Left lung (tissue), 10 donors: Measurements from ENCODE around the gene EHMT1. TPM values are rescaled to one million over a fixed set of nuclear protein-coding genes. Genes with fewer than 3 reads are reported as not detected.
"Not testable (repeated sequence)": the region's sequence is repeated elsewhere in the genome, so short reads cannot be mapped to it uniquely, and the experiment has no call there.

ENCODE experiments used
- ATAC-seq: fragments of 200-7000 bp; cut with Tn5 transposase; one replicate; pipeline ENCODE4 v1.9.1; 2020; ENCODE audit warnings: moderate library complexity
- DNase-seq, 4 donors: peaks; one replicate each; pipeline ENCODE4 v3.0.0-alpha.2; 2013 to 2020
- H3K27ac ChIP-seq, 2 donors: fragments of 200-600 bp; sonication (generic) in 1 of 2; one replicate each; pipeline versions ENCODE4 v1.5.0 to v1.8.0; 2020 to 2021
- H3K27me3 ChIP-seq, 2 donors: fragments of 200-600 bp; sonication (generic) in 1 of 2; one replicate each; pipeline versions ENCODE4 v1.5.0 to v1.8.0; 2020 to 2021
- H3K36me3 ChIP-seq, 2 donors: fragments of 200-600 bp; sonication (generic) in 1 of 2; one replicate each; pipeline versions ENCODE4 v1.5.0 to v1.8.0; 2020 to 2021
- H3K4me1 ChIP-seq, 2 donors: fragments of 200-600 bp; one replicate each; pipeline ENCODE4 v1.8.0; 2021
- H3K4me3 ChIP-seq, 2 donors: fragments of 200-600 bp; sonication (generic) in 1 of 2; one replicate each; pipeline versions ENCODE4 v1.5.0 to v1.8.0; 2020 to 2021; ENCODE audit warnings: mild to moderate bottlenecking in 1 of 2
- H3K9me3 ChIP-seq, 2 donors: fragments of 200-600 bp; sonication (generic) in 1 of 2; one replicate each; pipeline versions ENCODE4 v1.5.0 to v1.8.0; 2020 to 2021
- intact Hi-C, 2 donors: fragments of 100-400 bp; cut with DNase I; formaldehyde crosslinking; loops; one replicate each; pipeline versions ENCODE4 v1.11.2 to v1.14.2; 2022
- polyA plus RNA-seq, 6 donors: library from polyadenylated mRNA; unstranded; fragments of 120-200 nt; gene quantifications; one replicate each; pipeline ENCODE4 v1.2.1, GENCODE V29; 2013; ENCODE audit not compliant: insufficient read length in 6 of 6
- total RNA-seq, 2 donors: library from RNA; stranded (reverse); fragmentation: NEBNext Ultra II Directional; extraction: Animal tissue kit (Norgen Biotek cat#: 25700); gene quantifications; one replicate each; pipeline ENCODE4 v1.2.1, GENCODE V29; 2021
- TF ChIP-seq, protein P1 (sequence below), 2 donors: fragments of 200-600 bp; sonication (generic) in 1 of 2; IDR thresholded peaks; one replicate each; pipeline versions ENCODE4 v1.5.0 to v1.8.0; 2021; ENCODE audit warnings: antibody characterized with exemption in 2 of 2
- donor health status: DM: no; HTN: yes; CAD: no.
- donor health status: DM: no; HTN: no; CAD: no.

The EHMT1 gene
- total and polyA plus RNA-seq, 8 donors = 71.5 to 92.7 (median 82.7) TPM

DNA sequence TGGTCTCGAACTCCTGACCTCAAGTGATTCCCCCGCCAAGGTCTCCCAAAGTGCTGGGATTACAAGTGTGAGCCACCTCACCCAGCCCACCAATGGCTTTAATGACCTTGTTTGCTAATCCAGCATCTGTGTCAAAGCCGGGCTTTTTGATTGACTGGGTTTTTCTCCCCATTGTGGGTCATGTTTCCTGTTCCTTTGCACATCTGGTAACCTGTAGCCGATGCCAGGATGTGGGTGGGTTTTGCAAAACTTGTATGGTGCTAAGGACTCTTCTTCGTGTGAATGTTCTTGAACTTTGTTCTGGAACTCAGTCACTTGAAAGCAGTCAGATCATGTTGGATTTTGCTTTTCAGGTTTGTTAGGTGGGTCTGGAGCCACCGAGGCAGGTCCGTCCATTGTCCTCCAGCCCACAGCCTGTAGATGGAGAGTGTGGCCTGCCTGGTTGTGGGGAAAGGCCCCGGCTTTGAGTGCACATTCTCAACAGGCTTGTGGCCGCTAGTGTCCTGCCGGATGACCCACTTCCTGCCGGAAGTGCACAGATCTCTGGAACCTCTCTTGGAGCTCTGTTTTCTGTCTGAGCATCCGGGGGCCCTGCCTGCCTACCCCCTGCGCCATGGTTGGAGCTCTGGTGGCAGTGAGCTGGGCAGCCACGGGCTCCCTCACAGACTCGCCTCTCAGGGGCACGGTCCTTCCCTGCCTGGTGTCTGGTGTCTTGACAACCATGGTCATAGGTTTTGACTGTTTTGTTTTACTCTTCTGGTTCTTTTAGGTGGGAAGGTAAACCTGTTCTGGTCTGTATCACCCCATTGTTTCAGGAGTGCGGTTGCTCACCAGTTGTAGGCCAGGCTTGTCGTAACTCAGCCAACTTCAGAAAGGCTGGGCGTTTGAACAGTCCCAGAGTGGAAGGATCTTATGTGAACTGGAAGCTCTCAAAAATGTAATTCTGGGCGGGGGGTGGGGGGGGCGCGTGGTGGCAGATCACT is 189.2 kb downstream of the EHMT1 start:
- ATAC-seq (no peak), DNase-seq (no peak)
- TF ChIP-seq, protein P1, sequence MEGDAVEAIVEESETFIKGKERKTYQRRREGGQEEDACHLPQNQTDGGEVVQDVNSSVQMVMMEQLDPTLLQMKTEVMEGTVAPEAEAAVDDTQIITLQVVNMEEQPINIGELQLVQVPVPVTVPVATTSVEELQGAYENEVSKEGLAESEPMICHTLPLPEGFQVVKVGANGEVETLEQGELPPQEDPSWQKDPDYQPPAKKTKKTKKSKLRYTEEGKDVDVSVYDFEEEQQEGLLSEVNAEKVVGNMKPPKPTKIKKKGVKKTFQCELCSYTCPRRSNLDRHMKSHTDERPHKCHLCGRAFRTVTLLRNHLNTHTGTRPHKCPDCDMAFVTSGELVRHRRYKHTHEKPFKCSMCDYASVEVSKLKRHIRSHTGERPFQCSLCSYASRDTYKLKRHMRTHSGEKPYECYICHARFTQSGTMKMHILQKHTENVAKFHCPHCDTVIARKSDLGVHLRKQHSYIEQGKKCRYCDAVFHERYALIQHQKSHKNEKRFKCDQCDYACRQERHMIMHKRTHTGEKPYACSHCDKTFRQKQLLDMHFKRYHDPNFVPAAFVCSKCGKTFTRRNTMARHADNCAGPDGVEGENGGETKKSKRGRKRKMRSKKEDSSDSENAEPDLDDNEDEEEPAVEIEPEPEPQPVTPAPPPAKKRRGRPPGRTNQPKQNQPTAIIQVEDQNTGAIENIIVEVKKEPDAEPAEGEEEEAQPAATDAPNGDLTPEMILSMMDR (IDR thresholded peaks at IDR 0.05) = no peak
- no peak overlapping the region for H3K4me3 ChIP-seq
- H3K36me3 ChIP-seq = peaks cover 0 to 58% of the 10 kb centered on the region in 2 donors
- no peak overlapping the region for H3K27ac ChIP-seq
- no peaks in the 10 kb centered on the region for H3K27me3 ChIP-seq
- H3K9me3 ChIP-seq = no peaks in the 10 kb centered on the region
- H3K4me1 ChIP-seq = no peaks in the 10 kb centered on the region
- intact Hi-C loops = no loop called here

GRCh38 chr9:137809040-137809576 is 190.3 kb downstream of the EHMT1 start:
- no peaks in the 10 kb centered on the region for H3K27me3 ChIP-seq
- no peak for ATAC-seq
- H3K27ac ChIP-seq = no peak overlapping the region
- intact Hi-C loops = no loop called here
- H3K4me1 ChIP-seq = no peaks in the 10 kb centered on the region
- DNase-seq = no peak
- TF ChIP-seq, protein P1 (IDR thresholded peaks at IDR 0.05) = no peak
- no peaks in the 10 kb centered on the region for H3K9me3 ChIP-seq
- peaks cover 0 to 59% of the 10 kb centered on the region in 2 donors for H3K36me3 ChIP-seq
- H3K4me3 ChIP-seq = no peak overlapping the region

GRCh38 chr9:137809726-137810450 is 191.1 kb downstream of the EHMT1 start:
- intact Hi-C loops, H3K4me1 ChIP-seq, H3K4me3 ChIP-seq, H3K9me3 ChIP-seq, H3K27me3 ChIP-seq, DNase-seq, H3K27ac ChIP-seq, ATAC-seq: not testable (repeated sequence)
- peaks cover 0 to 63% of the 10 kb centered on the region in 2 donors for H3K36me3 ChIP-seq

DNA sequence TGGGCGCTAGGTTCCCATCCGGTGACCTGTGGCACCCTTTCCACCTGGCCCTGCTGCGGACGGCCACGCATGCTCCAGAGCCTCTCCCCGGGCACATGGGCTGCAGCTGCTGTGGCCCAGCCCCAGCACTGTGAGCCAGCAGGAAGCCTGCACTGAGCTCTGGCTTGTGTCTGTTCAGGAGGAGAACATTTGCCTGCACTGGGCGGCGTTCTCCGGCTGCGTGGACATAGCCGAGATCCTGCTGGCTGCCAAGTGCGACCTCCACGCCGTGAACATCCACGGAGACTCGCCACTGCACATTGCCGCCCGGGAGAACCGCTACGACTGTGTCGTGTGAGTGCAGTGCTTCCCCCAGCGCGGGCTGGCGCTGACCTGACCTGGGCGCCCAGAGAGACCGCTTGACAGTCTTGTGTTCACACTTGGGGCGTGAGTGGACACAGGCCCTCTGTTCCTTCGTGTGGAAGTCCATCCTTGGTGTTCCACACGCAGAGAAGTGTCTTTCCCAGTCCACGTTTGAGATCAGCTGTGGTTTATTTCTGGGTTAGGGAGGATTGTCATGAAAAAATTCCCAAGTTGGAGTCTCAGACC is 192.6 kb downstream of the EHMT1 start:
- no peak for DNase-seq
- H3K27ac ChIP-seq = no peak overlapping the region
- H3K36me3 ChIP-seq = peaks cover 0 to 77% of the 10 kb centered on the region in 2 donors
- no peaks in the 10 kb centered on the region for H3K4me1 ChIP-seq
- no peaks in the 10 kb centered on the region for H3K27me3 ChIP-seq
- H3K9me3 ChIP-seq = no peaks in the 10 kb centered on the region
- intact Hi-C loops = no loop called here
- ATAC-seq = no peak
- TF ChIP-seq, protein P1 (IDR thresholded peaks at IDR 0.05) = no peak
- no peak overlapping the region for H3K4me3 ChIP-seq

GRCh38 chr9:137812356-137813023 is 193.7 kb downstream of the EHMT1 start:
- intact Hi-C loops = no loop called here
- no peaks in the 10 kb centered on the region for H3K4me1 ChIP-seq
- H3K9me3 ChIP-seq = no peaks in the 10 kb centered on the region
- H3K4me3 ChIP-seq = no peak overlapping the region
- ATAC-seq (no peak), DNase-seq (no peak)
- TF ChIP-seq, protein P1 (IDR thresholded peaks at IDR 0.05) = no peak
- H3K27ac ChIP-seq = no peak overlapping the region
- no peaks in the 10 kb centered on the region for H3K27me3 ChIP-seq
- peaks cover 0 to 88% of the 10 kb centered on the region in 2 donors for H3K36me3 ChIP-seq
